GM21529 (cell line): ENCODE data around the gene NTN4.
"Not testable (repeated sequence)": the region's sequence is repeated elsewhere in the genome, so short reads cannot be mapped to it uniquely, and the experiment has no call there.

ENCODE experiments used
- ATAC-seq: cut with Tn5 transposase; IDR thresholded peaks from one replicate; pipeline ENCODE4 v1.9.1; 2021; ENCODE audit not compliant: unreplicated experiment

The NTN4 gene

GRCh38 chr12:95671265-95671664 is 119.3 kb downstream of the NTN4 start:
- no peak for ATAC-seq

GRCh38 chr12:95663525-95663924 is 127.0 kb downstream of the NTN4 start:
- no peak for ATAC-seq

GRCh38 chr12:95661360-95661759 is 129.2 kb downstream of the NTN4 start:
- ATAC-seq: no peak

GRCh38 chr12:95658386-95658785 is 132.2 kb downstream of the NTN4 start:
- ATAC-seq: no peak

- not testable (repeated sequence) for ATAC-seq
Observed at GRCh38 chr12:95654665-95655064, 135.9 kb downstream of the NTN4 start.

GRCh38 chr12:95653771-95654546 is 136.6 kb downstream of the NTN4 start:
- ATAC-seq: no peak

GRCh38 chr12:95651681-95652080 is 138.9 kb downstream of the NTN4 start:
- no peak for ATAC-seq

GRCh38 chr12:95648990-95649791 is 141.4 kb downstream of the NTN4 start:
- ATAC-seq: no peak

GRCh38 chr12:95646781-95647190 is 143.8 kb downstream of the NTN4 start:
- ATAC-seq: no peak

- no peak for ATAC-seq
Observed at GRCh38 chr12:95643256-95643655, 147.3 kb downstream of the NTN4 start.

GRCh38 chr12:95642583-95642982 is 148.0 kb downstream of the NTN4 start:
- no peak for ATAC-seq

GRCh38 chr12:95641299-95641952 is 149.1 kb downstream of the NTN4 start:
- no peak for ATAC-seq

GRCh38 chr12:95640516-95640915 is 150.0 kb downstream of the NTN4 start:
- no peak for ATAC-seq

GRCh38 chr12:95637471-95638155 is 153.0 kb downstream of the NTN4 start:
- ATAC-seq: no peak

GRCh38 chr12:95637010-95637409 is 153.6 kb downstream of the NTN4 start:
- ATAC-seq: no peak

GRCh38 chr12:95634622-95635621 is 155.6 kb downstream of the NTN4 start:
- ATAC-seq: peak; percentile 58

GRCh38 chr12:95633732-95634465 is 156.7 kb downstream of the NTN4 start:
- ATAC-seq: no peak

- ATAC-seq: no peak
Observed at GRCh38 chr12:95633049-95633731, 157.4 kb downstream of the NTN4 start.

GRCh38 chr12:95630496-95630895 is 160.1 kb downstream of the NTN4 start:
- ATAC-seq: no peak
